SHP77 (cell line): ENCODE measurements around the gene PPDPF.
"Not testable (repeated sequence)": the region's sequence is repeated elsewhere in the genome, so short reads cannot be mapped to it uniquely, and the experiment has no call there.

Source experiments
- DNase-seq, 2 experiments: peaks; one replicate each; lab custom pipeline; 2025; lab: John Stamatoyannopoulos, UW

The PPDPF gene

DNA sequence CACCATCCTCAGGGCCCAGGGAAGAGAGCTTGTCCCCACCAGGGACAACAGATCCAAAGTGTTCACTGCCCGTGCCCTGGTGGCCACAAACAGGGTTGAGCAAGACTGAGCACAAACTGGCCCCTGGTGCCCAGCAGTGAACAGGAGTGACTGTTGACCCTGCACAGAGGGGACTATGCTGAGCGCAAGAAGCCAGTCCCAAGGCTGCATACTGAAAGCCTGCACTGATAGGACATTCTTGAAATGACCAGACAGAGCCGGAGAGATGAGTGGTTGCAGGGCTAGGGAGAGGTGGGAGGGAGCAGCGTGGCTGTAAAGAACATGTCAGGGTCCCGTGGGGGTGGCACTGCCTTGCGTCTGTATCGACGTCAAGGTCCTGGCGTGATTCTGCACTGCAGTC is 30.5 kb downstream of the PPDPF start:
- DNase-seq: no peak

DNA sequence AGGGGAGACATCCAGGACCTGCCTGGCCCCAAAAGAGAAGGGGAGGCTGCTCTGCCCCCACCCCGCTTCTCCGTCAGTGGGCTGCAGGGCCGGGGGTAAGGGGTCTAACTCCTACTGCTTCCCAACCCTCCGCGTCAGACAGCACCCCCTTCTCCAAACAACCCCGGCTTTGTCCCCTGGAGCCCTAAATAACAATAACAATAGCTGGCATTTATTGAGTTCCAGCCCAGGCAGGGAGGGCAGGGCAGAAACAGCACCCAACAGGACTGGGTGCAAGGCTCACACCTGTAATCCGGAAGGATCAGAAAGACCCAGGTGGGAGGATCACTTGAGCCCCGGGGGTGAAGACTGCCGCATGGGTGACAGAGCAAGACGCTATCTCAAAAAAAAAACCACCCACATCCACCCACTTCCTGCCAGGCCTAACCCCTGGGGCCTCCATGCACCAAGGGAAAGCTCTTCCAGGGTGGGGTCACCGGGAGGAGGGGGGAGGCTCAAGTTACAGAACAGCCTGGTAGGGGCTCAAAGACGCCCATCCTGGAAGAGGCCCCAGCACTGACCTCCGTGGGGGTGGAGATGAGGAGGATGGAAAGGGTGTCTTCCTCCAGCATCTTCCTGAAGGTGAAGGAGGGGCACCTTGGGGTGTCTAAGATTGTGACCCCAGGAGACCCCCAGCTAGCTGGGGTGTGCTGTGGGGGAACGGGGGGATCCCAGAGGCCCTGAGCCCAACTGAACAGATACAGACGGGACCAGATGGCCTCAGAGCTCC is 32.1 kb downstream of the PPDPF start:
- no peak for DNase-seq

DNA sequence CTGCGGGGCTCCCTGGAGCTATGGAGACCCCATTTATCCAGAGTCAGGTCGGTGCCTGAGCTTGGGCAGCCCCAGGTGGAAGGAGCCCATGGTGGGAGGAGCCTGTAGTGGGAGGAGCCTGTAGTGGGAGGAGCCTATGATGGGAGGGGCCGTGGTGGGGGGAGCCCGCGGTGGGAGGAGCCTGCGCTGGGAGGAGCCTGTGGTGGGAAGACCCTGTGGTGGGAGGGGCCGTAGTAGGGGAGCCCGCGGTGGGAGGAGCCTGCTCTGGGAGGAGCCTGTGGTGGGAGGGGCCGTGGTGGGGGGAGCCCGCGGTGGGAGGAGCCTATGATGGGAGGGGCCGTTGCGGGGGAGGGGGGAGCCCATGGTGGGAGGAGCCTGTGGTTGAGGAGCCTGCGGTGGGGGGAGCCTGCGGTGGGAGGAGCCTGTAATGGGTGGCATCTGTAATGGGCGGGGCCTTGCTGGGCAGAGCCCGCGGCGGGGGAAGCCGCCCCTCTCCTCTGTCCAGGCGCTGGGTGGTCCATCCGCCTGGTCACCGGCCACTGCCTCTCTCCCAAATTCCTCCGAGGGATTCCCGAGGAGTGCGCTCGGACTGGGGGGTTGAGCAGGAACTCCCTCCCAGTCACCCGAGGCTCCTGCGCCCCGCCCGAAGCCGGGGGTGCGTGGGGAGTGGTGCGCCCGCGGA is 32.8 kb downstream of the PPDPF start:
- peak in 1 of 2 experiments; percentile 43 for DNase-seq

DNA sequence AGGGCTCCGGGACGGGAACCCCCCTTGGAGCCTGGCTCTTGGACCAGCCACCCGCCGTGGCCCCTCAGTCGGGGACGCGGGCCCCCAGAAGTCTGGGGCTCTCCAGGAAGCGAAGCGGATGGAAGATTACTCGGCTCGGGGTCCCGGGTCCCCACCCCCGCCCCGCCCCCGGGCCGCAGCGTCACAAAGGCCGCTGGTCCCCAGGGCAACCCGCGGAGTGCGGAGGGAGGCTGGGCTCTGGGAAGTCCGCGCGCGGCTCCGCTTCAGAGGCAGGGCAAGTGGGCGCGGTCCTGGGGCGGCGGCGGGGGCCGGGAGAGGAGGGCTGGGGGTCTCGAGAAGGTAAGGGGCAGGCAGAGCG is 33.3 kb downstream of the PPDPF start, which contains the start of gene FNDC11:
TSS of gene FNDC11 (plus strand) at position 227 of the 358 bp plus-strand sequence. CDS start 1,505 bp downstream, outside the sequence.
- DNase-seq: no peak

DNA sequence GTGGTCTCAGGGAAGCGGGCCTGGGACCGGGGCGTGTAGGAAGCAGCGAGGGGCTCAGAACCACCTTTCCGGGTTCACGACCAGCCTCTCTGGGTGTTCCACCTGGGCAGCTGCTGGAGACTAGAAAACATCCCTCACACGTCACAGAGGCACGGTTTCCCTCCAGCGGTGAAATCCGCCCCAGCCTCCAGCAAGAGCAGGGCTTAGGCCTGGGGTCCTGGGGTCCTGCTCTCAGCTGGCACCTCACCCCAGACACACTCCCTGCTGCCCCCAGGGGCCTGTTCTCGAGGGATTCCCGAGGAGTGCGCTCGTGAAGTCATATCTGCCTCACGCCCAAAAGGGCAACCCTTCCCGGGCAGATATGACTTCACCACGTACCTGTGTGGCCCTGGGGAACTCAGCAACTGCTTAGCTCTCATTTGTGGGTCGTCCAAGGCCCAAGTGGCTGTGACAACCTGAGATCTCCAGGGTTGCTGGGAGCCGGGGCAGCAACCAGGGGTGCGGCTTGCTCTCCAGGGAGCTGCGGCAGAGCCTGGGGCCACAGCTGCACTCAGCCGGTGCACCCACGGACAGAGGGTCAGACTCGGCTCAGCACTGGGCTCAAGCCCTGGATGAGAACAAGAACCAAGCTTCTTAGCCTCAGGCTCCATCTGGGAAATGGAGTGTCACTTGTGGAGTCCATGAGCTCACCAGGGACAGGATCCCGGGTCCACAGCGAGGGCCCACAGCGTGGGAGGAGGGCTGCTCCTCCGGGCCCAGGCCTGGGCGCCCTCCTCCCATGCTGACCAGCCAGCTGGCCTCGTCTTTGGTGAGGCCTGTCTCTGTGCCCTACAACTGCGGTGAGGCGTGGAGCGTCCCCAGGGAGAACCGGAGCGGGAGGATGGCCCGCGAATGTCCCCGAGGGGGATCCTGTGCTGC is 34.1 kb downstream of the PPDPF start:
- no peak for DNase-seq

DNA sequence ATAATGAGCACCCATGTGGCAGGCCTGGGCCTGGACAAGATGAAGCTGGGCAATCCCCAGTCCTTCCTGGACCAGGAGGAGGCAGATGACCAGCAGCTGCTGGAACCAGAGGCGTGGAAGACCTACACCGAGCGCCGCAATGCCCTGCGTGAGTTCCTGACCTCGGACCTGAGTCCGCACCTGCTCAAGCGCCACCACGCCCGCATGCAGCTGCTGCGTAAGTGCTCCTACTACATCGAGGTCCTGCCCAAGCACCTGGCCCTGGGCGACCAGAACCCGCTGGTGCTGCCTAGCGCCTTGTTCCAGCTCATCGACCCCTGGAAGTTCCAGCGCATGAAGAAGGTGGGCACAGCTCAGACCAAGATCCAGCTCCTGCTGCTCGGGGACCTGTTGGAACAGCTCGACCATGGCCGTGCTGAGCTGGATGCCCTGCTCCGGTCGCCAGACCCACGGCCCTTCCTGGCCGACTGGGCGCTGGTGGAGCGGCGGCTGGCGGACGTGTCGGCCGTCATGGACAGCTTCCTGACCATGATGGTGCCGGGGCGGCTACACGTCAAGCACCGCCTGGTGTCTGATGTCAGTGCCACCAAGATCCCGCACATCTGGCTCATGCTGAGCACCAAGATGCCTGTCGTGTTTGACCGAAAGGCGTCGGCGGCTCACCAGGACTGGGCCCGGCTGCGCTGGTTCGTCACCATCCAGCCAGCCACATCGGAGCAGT is 35.3 kb downstream of the PPDPF start:
- DNase-seq: peak; percentile 70 to 87

DNA sequence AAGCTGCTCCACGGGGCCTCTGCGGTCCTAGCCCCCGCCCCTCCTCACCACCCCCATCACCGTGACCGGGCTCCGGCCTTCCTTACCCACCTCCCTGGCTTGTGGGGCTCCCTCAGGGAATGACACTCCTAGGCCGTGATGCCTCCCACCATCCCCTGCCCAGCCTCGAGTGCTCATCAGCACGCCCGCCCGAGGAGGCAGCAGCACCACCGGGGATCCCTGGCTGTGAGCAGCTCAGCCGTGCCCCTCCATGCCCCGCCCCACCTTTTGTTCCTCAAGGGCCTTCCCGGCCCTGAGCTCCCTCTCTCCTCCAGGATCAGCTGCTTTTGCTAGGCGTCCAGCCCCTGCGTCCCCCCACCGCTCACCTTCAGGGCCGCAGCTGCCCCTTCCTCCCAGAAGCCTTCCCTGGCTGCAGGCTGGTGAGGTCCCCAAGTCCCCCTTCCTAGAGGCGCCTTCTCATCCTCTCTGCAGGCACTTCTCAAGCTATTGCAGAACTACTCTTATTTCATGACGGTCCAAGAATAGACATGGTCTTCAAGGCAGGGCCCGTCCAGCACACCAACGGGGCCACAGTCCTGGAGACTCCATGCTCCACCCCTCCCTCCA is 36.4 kb downstream of the PPDPF start:
- no peak for DNase-seq

DNA sequence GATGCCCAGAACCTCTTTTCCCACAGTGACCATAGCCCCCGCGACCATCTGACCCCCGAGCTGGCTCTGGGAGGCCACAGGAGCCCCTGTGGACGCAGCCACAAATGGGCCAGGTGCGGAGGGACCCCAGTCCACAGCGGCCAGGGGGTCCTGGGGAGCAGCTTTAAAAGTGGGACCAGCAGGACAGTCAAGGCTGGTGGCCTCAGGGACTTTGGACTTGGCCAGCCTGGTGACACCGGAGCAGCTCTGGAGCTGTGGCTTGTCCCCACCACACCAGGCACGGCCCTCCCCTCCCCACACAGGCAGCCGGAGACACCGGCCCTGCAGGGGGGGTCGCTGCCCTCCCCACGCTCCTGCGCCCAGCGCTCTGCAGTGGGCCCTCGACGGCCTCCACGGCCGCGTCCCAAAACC is 36.9 kb downstream of the PPDPF start:
- DNase-seq: no peak

DNA sequence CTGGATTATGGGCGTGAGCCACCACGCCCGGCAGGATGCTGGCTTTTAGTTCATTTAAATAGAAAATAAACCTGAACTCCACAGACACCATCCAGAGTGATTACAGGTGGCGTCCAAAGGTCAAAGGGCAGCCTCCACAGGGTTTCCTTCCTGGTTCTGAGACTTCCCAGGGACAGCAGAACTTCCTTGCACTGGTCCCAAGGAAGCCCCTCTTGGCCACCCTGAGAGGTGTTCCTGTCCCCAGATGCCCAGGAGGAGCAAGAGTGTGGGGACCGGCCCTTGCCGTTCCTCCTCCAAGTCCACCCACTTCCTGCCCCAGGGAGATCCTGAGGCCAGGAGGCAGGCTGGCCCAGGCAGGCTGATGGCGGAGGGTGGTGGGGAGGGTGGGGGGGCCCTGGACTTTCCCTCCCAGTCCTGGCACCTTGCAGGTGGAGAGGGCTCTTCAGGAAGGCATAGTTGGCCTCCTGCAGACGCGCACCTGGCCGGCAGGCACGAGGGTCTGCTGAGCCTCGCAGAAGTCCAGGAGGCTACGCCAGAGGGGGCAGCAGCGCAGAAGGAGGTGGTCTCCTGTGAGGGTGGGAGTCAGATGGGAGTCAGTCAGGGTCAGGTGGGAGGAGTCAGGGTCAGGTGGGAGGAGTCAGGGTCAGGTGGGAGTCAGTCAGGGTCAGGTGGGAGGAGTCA is 38.4 kb downstream of the PPDPF start:
- DNase-seq: no peak

DNA sequence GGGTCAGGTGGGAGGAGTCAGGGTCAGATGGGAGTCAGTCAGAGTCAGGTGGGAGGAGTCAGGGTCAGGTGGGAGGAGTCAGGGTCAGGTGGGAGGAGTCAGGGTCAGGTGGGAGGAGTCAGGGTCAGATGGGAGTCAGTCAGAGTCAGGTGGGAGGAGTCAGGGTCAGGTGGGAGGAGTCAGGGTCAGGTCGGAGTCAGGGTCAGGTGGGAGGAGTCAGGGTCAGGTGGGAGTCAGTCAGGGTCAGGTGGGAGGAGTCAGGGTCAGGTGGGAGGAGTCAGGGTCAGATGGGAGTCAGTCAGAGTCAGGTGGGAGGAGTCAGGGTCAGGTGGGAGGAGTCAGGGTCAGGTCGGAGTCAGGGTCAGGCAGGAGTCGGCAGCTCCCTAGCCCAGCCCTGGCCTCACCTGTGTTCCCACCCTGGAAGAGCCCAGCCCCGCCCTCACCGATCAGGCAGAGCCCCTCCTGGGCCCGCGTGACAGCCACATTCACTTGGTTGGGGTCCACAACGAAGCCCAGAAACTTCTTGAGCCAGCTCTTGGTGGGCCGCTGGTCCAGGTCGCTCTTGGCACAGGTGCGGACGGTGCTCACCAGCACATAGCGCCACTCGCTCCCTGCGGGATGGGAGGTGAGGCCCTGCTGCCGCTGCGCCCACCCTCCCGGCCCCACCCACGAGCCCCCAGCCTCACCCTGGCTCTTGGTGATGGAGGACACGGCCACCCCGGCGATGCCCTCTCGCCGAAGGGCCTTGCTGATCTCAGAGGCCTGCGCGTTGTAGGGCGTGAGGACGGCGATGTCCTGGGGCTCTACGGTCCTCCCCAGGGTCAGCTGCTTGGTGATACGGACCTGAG is 39.1 kb downstream of the PPDPF start:
- DNase-seq: not testable (repeated sequence)

DNA sequence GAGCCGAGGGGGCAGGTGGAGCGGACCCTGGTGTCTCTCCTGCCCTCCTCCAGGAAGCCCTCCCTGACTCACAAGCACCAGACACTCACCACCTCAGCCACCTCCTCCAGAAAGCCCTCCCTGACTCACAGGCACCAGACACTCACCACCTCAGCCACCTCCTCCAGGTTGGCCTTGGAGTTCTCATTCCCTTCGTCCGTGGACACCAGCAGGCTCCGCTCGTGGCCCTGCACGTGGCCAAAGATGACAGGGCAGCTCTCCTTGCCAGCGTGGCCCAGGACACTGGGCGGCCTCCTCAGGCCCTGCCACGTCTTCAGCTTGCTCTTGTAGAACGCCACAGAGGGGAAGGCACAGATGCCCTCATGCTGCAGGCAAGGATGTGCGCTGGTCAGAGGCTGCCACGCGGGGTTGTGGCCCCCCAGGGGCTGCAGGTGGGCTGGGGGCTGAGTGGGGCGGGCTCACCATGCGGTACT is 39.8 kb downstream of the PPDPF start:
- DNase-seq: no peak

DNA sequence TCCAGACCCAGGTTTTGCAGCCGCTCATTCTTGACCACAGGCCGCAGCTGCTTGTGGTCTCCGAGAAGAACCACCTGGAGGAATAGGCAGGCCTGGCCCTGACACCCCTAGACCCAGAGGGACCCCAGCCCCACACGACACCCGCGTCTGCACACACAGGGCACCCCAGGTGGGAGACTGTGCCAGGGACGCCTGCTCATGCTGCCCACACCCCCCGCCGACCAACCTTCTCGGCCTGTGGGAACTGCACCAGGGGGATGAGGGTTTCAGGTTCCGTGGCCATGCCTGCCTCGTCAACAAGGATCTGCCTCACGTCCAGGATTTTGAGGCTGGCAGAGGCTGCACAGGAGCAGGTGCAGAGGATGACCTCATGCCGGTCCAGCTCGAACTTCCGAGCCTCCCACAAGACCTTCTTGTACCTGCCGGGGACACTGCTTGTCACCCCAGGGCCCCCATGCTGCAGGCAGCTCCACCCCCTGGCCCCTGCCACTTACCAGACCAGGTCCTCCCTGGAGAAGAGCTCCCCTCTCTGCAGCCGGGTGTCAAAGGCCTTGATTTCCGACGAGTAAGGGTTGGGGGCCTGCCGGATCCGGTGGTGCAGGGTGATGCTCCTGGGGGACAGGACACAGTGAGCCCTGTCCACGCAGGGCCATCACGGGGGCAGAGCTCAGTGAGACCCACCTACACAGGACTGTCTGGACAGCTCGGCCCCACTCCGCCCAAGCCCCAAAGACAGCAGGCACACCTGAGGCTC is 40.5 kb downstream of the PPDPF start:
- no peak for DNase-seq

DNA sequence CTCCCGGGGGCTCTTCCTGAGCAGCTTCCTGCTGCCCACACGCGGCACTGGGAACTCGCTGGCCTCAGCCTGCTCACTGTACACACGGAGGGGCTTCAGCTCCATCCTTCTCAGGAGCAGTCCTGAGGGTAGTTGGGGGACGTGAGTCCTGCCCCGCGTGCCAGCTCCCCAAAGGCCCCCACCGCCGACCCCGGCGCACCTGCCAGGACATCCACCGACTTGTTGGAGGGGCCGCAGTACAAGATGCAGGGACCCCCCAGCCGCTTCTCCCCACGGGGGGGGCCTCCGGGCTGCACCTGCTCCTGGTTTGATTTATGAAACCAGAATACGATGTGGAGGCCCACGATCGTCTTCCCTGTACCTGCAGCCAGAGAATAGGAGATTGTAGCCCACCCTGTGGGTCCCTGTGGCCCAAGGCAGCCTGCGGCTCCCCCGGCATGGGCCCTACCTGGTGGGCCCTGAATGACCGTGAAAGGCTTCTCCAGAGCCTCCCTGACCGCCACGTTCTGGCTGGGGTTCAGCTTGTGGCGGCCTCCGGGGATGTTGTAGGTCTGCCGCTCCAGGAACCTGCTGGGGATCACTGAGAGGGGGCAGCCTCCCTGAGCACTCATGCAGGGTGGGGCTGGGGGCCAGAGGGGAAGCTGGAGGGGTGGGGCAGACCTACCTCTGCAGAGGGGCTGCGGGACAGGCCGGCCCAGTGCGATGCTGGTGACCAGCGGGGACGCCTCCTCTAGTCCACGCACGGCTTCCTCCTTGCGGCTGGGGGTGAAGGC is 41.2 kb downstream of the PPDPF start:
- DNase-seq: no peak

DNA sequence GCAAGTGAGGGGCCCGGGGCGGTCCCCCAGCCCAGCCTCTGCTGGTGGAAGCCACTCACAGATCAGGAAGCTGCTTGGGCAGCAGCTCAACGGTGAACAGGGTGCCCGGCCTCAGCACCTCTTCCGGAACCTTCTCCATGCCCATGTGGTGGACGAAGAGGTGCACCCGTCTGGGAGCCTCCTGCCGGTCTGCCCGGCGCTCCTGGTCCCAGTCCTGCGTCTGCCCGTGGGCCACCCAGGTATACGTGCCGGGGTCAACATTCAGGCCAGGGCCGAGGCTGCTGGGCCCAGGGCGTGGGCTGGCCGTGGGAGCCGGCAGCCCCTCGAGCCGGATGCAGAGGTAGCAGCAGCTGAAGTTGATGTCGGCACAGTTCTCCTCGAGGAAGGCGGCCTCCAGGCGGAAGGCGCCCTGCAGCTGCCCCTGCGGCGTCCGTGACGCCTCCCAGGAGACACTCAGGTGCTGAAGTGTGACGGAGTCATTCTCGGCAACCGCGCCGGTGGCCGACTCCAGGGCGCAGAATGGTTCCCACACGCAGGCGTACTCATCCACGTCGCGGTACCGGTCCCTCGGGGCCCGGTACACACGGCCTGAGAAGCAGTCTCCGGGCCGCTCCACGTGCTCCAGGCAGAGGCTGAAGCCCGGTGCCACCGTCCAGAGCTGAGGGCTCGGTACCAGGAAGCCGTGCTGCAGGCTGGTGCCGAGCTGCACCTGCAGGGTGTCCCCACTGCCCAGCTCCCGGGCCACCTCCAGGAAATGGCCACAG is 42.1 kb downstream of the PPDPF start:
- no peak for DNase-seq

DNA sequence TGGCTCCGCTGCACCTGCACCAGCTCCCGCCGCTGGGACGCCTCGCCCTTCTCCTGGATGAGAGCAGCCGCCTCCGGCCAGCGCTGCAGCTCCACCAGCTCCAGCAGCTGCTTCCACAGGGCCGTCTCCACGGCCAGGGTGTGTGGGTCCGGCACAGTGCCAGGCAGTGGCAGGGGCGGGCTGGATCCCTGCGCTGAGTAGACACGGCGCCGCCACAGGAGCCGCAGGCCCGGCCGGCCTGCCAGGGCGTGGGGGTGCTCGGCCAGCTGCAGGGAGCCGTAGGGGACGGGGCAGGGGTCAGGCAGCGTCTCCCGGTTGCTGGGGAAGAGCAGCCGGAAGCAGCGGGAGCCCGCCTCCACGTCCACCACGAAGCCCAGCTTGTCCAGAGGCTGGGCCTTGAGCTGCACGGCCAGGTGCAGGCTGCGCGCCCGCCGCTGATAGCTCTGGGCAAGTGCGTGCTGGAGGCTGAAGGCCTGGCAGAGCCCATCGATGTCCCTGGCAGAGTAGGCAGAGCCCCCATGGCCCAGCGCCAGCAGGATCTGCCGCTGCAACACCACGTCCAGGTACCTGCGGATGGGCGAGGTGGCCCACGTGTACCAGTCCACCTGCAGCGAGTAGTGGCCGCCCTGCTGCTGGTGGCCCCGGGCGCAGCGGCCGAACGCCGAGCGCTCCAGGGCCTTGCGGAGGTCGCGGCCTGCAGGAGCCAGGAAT is 42.8 kb downstream of the PPDPF start:
- DNase-seq: no peak

DNA sequence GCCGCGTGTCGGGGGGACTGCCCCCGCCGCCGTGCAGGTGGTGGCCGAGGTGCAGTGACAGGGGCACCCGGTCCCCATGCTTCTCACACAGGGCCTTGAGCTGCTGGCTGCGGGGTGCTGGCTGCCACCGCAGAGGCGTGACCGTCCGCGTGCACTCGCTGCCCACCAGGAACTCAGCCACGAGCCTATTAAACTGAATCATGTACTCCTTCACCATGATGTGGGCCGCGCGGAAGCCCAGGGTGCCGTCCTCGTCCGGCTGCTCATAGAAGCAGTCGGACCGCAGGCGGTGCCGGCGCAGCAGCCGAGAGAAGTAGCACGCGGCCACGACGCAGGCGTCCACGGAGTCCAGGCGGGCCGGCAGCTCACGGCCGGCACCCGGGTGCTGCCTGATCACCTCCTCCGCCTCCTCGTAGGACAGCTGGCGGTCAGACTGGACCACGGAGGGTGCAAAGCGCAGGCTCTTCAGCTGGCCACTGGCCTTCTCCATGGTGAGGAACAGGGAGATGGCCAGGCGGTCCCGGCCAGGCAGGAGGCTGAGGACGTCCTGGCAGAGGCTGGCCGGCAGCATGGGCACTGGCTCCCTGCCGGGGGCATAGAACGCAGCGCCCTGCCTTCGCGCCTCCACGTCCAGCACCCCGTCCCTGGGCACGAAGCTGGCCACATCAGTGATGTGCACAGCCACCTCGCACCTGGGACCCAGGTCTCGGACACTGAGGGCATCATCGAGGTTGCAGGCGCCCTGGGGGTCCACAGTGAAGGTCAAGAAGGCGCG is 43.7 kb downstream of the PPDPF start:
- DNase-seq: no peak
